WTC11 (cell line): ENCODE measurements around the gene ESR2. TPM values are rescaled to one million over a fixed set of nuclear protein-coding genes. Genes with fewer than 3 reads are reported as not detected.

ENCODE experiments used
- ATAC-seq: fragments of 200-7000 bp; cut with Tn5 transposase; 2 replicates; pipeline ENCODE4 v1.10.0; 2021; ENCODE audit warnings: mild to moderate bottlenecking, moderate library complexity
- CTCF ChIA-PET: fragments of 300-600 bp; sonication (Branson Sonifier 250); formaldehyde crosslinking; loops from one replicate; lab custom pipeline; 2021; ENCODE audit warnings: antibody characterized with exemption; lab: Charles Lee
- POLR2A ChIA-PET: fragments of 350-600 bp; sonication (Branson Sonifier 250); formaldehyde crosslinking; loops from one replicate; lab custom pipeline; 2021; ENCODE audit warnings: antibody characterized with exemption; lab: Charles Lee
- DNase-seq: peaks from one replicate; pipeline ENCODE4 v3.0.0; 2021; ENCODE audit warnings: low spot score
- H3K27ac Mint-ChIP-seq: 2 replicates; pipeline ENCODE4 v1.8.0; 2021; ENCODE audit warnings: mixed read lengths
- H3K27me3 Mint-ChIP-seq: 2 replicates; pipeline ENCODE4 v1.8.0; 2021; ENCODE audit warnings: low read depth, mild to moderate bottlenecking, moderate library complexity, mixed read lengths
- H3K36me3 Mint-ChIP-seq: 2 replicates; pipeline ENCODE4 v1.8.0; 2021; ENCODE audit warnings: mixed read lengths
- H3K4me1 Mint-ChIP-seq: 2 replicates; pipeline ENCODE4 v1.8.0; 2022; ENCODE audit warnings: mixed read lengths
- H3K4me3 Mint-ChIP-seq: 2 replicates; pipeline ENCODE4 v1.8.0; 2021; ENCODE audit warnings: mild to moderate bottlenecking, moderate library complexity, mixed read lengths
- H3K9me3 Mint-ChIP-seq: 2 replicates; pipeline ENCODE4 v1.8.0; 2021; ENCODE audit warnings: mixed read lengths
- AR ChIP-seq: fragments of 250-450 bp; sonication (Bioruptor Pico); IDR thresholded peaks from 2 replicates; pipeline ENCODE4 v1.9.0; 2021; ENCODE audit warnings: mild to moderate bottlenecking
- ATF3 ChIP-seq: sonication (generic); formaldehyde crosslinking; conservative IDR thresholded peaks from 2 replicates; pipeline ENCODE4 v1.8.1; 2022; ENCODE audit warnings: mild to moderate bottlenecking, missing genetic modification reagents
- CDX4 ChIP-seq: fragments of 250-450 bp; sonication (Bioruptor Pico); IDR thresholded peaks from 2 replicates; pipeline ENCODE4 v1.9.0; 2021; ENCODE audit warnings: moderate library complexity, mild to moderate bottlenecking, inconsistent platforms, borderline replicate concordance
- CREB1 ChIP-seq: sonication (generic); formaldehyde crosslinking; IDR thresholded peaks from 2 replicates; pipeline ENCODE4 v1.8.0; 2023; ENCODE audit warnings: mild to moderate bottlenecking, missing genetic modification reagents
- CREM ChIP-seq: sonication (generic); formaldehyde crosslinking; IDR thresholded peaks from 2 replicates; pipeline ENCODE4 v1.8.1; 2022; ENCODE audit warnings: mild to moderate bottlenecking, missing genetic modification reagents, moderate library complexity
- CTCF ChIP-seq: fragments of 200-600 bp; IDR thresholded peaks from 2 replicates; pipeline ENCODE4 v1.8.0; 2022; ENCODE audit warnings: antibody characterized with exemption
- FOXK1 ChIP-seq: sonication (generic); formaldehyde crosslinking; IDR thresholded peaks from 2 replicates; pipeline ENCODE4 v1.8.0; 2022; ENCODE audit warnings: mild to moderate bottlenecking, moderate library complexity, missing genetic modification reagents
- FOXP1 ChIP-seq: sonication (generic); formaldehyde crosslinking; IDR thresholded peaks from 2 replicates; pipeline ENCODE4 v1.8.0; 2022; ENCODE audit warnings: missing genetic modification reagents, mild to moderate bottlenecking, moderate library complexity, borderline replicate concordance
- NFE2L1 ChIP-seq: sonication (generic); formaldehyde crosslinking; IDR thresholded peaks from 2 replicates; pipeline ENCODE4 v1.8.1; 2023; ENCODE audit warnings: missing genetic modification reagents
- NR2C2 ChIP-seq: sonication (generic); formaldehyde crosslinking; IDR thresholded peaks from 2 replicates; pipeline ENCODE4 v1.8.0; 2022; ENCODE audit warnings: mild to moderate bottlenecking, missing genetic modification reagents
- PRDM15 ChIP-seq: sonication (generic); formaldehyde crosslinking; IDR thresholded peaks from 2 replicates; pipeline ENCODE4 v1.8.0; 2022; ENCODE audit warnings: missing genetic modification reagents
- PREB ChIP-seq: sonication (generic); formaldehyde crosslinking; IDR thresholded peaks from 2 replicates; pipeline ENCODE4 v1.8.1; 2022; ENCODE audit warnings: mild to moderate bottlenecking, missing genetic modification reagents, moderate library complexity, borderline replicate concordance
- SMAD3 ChIP-seq: sonication (generic); formaldehyde crosslinking; IDR thresholded peaks from 2 replicates; pipeline ENCODE4 v1.8.0; 2022; ENCODE audit warnings: missing genetic modification reagents, mild to moderate bottlenecking, borderline replicate concordance
- SMAD4 ChIP-seq: sonication (generic); formaldehyde crosslinking; IDR thresholded peaks from 2 replicates; pipeline ENCODE4 v1.8.0; 2022; ENCODE audit warnings: mild to moderate bottlenecking, missing genetic modification reagents
- SOX15 ChIP-seq: fragments of 250-450 bp; sonication (Bioruptor Pico); IDR thresholded peaks from 2 replicates; pipeline ENCODE4 v1.9.0; 2021; ENCODE audit warnings: mild to moderate bottlenecking
- TP53 ChIP-seq: sonication (generic); formaldehyde crosslinking; IDR thresholded peaks from 2 replicates; pipeline ENCODE4 v1.8.1; 2023; ENCODE audit warnings: mild to moderate bottlenecking, missing genetic modification reagents
- ZNF121 ChIP-seq: sonication (generic); formaldehyde crosslinking; IDR thresholded peaks from 2 replicates; pipeline ENCODE4 v1.8.0; 2023; ENCODE audit warnings: missing genetic modification reagents
- ZNF512 ChIP-seq: sonication (generic); formaldehyde crosslinking; IDR thresholded peaks from 2 replicates; pipeline ENCODE4 v1.8.1; 2022; ENCODE audit warnings: missing genetic modification reagents, borderline replicate concordance
- ZNF532 ChIP-seq: fragments of 250-450 bp; sonication (Bioruptor Pico); IDR thresholded peaks from 2 replicates; pipeline ENCODE4 v1.9.0; 2021; ENCODE audit warnings: mild to moderate bottlenecking, borderline replicate concordance
- total RNA-seq: library from RNA; stranded (reverse); gene quantifications from 3 replicates; pipeline ENCODE4 v1.2.3, GENCODE V29; 2021

Gene ESR2
- total RNA-seq, 1 experiment from 2014 or later, result 0.50 TPM

- ChIA-PET CTCF (interaction anchor here (1.2 to 2.5 kb wide), 3 partner anchors 9 to 108 kb away, joined by 3 to 7 read pairs (median 3); no protein-coding TSS in a partner anchor), POLR2A (interaction anchor here (1.0 to 1.2 kb wide), 2 partner anchors 24 to 145 kb away, joined by 3 to 4 read pairs; no protein-coding TSS in a partner anchor)
- Mint-ChIP-seq H3K27me3 (no peaks in the 10 kb centered on the region), H3K4me3 (no peak overlapping the region), H3K36me3 (peaks cover 14% of the 10 kb centered on the region), H3K9me3 (no peaks in the 10 kb centered on the region), H3K27ac (peak overlapping the region; percentile 69), H3K4me1 (peaks cover 92% of the 10 kb centered on the region)
- DNase-seq (no peak), ATAC-seq (no peak)
- TF ChIP-seq ZNF532 (CRISPR knock-in tag), result no peak
- no peak for TF ChIP-seq TP53 (CRISPR knock-in tag)
- no peak for TF ChIP-seq SOX15 (CRISPR knock-in tag)
- TF ChIP-seq NFE2L1, result no peak
- no peak for TF ChIP-seq CREM (CRISPR knock-in tag)
- no peak for TF ChIP-seq PREB
- TF ChIP-seq NR2C2 (CRISPR knock-in tag), result no peak
- TF ChIP-seq FOXK1 (CRISPR knock-in tag), result no peak
- no peak for TF ChIP-seq ATF3
- TF ChIP-seq ZNF121 (CRISPR knock-in tag), result no peak
- TF ChIP-seq AR (CRISPR knock-in tag), result no peak
- TF ChIP-seq ZNF512 (CRISPR knock-in tag), result no peak
- no peak for TF ChIP-seq PRDM15
- TF ChIP-seq FOXP1 (CRISPR knock-in tag), result no peak
- no peak for TF ChIP-seq CDX4 (CRISPR knock-in tag)
- no peak for TF ChIP-seq CREB1 (CRISPR knock-in tag)
- TF ChIP-seq SMAD3 (CRISPR knock-in tag), result no peak
- TF ChIP-seq CTCF, result no peak
- no peak for TF ChIP-seq SMAD4 (CRISPR knock-in tag)
These were observed 98.1 kb downstream of the ESR2 start for GRCh38 chr14:64196056-64196455.
